Measurements from ENCODE around the gene UBE3D.
"Not testable (repeated sequence)": the region's sequence is repeated elsewhere in the genome, so short reads cannot be mapped to it uniquely, and the experiment has no call there.

UBE3D gene

GRCh38 chr6:82906951-82907350 is 158.7 kb downstream of the UBE3D start:
- DNase-seq: no peak

- no peak for DNase-seq
These were observed 159.2 kb downstream of the UBE3D start for GRCh38 chr6:82906489-82906888.

DNA sequence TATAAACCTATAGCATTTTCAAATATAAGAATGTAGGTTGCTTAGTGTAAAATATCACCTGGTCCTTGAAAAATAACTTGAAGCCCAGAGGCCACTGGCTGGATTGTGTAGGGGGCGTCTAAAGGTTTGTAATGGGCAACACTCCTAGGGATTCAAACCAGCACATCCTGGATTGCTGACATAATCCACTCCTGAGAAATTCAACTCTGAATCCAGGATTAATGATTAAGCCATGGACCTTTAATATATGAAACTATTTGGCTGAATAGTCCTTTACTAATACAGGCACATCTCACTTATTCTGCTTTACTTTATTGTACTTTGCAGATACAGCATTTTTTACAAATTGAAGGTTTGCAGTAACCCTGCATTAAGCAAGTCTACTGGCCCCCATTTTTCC is 160.8 kb downstream of the UBE3D start:
- DNase-seq: no peak

DNA sequence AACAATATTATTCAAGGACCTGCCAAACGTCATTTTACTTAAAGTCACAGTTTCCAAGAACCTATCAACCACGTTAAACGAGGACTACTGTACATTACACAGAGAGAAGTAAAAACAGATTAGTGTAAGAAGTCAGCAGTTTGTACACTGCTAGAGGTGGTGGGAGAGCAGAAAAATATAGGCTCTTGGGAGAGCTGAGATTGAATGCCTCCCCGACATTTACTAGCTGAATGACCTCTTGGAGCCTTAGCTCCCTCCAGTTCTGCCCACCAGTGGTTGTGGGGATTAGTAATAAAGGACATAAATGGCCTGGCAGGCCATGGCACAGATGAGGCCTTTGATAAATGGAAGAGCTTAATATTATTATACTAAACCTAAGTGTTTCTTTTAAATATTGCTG is 161.4 kb downstream of the UBE3D start:
- DNase-seq: no peak

DNA sequence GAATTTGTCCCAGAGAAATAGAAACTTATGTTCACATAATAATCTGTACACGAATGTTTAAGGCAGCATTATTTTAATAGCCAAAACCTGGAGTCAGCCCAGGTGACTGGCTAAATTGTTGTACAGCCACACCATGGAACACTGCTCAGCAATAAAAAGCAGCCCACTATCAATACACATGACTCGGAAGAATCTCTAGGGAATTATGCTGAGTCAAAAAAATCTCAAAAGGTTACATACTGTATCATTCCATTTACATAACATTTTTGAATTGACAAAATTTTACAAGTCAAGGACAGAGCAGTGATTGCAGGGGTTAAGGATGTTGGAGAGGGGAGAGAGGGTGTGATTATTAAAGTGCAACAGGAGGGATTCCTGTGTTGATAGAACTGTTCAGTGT is 163.4 kb downstream of the UBE3D start:
- no peak for DNase-seq

DNA sequence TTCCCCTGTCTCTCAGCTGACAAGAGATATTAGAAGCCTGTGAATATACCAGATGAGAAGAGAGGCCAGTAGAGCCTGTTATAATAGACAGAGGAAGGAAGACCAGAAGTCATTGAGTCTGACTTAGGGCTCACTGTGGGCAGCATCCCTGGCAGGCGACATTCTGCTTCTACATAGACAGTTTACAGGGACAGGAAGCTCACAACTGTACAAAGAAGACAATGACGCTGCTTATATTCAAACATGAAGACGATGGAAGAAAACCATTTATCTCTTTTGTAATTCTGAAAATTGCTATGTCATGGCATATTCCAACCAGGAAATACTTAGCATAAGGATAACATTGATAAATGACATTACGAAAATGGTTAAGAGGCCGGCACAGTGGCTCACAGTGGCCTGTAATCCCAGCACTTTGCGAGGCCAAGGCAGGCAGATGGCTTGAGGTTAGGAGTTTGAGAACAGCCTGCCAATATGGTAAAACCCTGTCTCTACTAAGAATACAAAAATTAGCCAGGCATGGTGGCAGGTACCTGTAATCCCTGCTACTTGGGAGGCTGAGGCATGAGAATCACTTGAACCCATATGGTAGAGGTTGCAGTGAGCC is 170.9 kb downstream of the UBE3D start:
- DNase-seq: no peak

- no peak for DNase-seq
These were observed 171.6 kb downstream of the UBE3D start for GRCh38 chr6:82893889-82894652.

DNA sequence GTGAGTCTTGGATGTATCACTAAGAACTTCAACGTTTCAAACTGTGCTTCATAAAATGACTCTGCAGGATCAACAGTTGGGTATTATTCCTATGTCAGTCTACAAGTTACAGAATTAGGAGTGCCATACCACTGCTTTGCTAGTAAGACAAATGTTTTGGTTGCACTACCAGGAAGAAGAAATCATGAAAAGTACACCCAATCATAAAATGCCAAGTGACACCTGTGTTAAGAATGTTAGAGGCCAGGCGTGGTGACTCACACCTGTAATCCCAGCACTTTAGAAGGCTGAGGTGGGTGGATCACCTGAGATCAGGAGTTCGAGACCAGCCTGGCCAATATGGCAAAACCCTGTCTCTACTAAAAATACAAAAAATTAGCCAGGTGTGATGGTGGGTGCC is 174.1 kb downstream of the UBE3D start:
- not testable (repeated sequence) for DNase-seq

DNA sequence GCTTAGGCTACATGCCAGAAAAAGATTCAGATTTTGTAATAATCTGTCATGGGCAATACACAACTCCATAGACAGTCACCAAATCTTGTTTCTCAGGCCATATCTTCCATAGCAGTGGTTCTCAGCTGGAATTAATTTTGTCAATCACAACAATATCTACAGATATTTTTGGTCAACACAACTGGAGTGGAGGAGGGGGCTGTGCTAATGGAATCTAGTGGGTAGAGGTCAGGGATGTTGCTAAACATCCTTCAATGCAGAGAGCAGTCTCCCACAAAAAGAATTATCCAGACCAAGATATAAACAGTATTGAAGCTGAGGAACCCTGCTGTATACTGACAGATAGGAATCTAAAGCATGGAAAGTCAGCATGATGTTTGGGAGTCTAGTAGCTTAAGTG is 174.6 kb downstream of the UBE3D start:
- DNase-seq: no peak

- no peak for DNase-seq
These were observed 175.4 kb downstream of the UBE3D start for GRCh38 chr6:82890240-82890639.

DNA sequence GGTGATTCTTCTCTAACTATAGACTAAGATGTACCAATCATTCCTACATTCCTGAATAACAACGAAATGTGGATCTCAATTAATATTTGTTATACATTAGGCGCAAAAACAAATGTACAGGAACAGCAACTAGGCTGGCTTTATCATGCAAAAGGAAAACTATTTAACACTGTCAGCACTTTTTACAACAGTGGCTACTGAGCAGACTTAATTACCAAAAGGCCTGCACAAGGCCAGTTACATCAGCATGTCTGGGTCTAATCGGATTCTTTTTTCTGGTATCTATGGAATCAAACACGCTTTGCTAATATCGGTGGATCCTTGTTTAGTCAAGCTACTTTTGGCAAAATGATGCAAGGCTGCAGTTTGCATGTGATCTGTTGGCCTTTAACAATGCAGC is 176.5 kb downstream of the UBE3D start:
- DNase-seq: no peak

GRCh38 chr6:82882363-82883023 is 183.1 kb downstream of the UBE3D start:
- no peak for DNase-seq

DNA sequence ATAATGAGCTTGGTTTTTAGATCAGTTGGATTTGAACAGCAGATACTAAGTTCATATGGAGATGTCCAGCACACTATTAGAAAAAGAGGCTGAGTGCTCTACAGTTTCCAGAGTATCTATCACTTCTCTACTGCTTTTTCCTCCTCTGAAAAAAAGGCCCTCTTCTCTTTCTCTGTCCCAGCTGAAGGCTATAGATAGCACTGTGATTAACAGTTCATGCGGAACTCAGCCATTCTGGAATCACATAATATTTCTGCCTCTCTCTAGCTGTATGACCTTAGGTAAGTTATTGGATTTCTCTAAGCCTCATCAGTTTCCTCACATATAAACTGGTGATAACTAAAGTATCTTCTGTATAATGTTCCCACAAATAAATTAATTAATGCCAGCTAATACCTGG is 184.1 kb downstream of the UBE3D start:
- DNase-seq: no peak

- no peak for DNase-seq
These were observed 186.8 kb downstream of the UBE3D start for GRCh38 chr6:82878812-82879211.

DNA sequence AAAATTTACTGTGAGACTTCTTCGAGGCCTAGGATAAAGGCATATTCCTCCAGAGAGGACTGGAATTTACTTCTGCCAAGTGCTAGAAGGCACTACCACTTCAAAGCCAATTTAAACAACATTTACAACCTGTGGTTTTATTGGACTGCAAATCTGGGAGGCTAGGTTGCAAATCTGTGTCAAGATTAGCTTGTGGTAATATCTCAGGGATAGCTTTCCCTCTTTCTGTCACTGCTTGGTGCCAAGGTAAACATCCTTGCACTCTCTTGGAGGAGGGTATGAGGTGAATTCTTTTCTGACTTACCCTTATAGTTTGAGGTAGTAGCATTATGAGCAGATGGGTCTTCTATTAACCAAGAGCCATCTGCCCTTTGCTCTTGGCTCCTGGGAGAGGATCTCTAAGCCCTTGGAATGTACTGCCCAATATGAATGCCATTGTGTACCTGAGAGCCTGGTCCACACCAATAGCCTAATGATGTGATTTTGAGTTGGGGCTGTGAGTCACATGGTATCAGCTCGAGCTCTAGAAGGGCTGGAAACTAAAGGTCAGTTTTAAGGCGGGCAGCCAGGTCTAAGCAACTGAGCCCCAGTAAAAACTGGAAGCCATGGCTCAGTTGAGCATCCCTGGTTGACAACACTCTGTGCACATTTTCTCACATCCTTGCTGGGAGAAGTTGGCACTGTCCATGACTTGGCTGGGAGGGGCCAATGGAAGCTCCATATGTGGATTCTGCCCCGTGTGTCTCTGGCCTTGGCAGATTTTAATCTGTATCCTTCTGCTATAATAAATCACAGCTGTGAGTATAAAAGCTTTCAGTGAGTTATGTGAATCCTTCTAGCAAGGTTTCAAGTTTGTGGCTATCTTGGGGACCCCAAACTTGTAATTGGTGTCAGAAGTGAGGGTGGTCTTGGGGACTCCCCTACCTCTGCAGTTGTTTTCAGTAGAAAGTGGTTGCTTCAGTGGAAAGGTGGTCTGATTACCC is 188.1 kb downstream of the UBE3D start:
- DNase-seq: no peak

DNA sequence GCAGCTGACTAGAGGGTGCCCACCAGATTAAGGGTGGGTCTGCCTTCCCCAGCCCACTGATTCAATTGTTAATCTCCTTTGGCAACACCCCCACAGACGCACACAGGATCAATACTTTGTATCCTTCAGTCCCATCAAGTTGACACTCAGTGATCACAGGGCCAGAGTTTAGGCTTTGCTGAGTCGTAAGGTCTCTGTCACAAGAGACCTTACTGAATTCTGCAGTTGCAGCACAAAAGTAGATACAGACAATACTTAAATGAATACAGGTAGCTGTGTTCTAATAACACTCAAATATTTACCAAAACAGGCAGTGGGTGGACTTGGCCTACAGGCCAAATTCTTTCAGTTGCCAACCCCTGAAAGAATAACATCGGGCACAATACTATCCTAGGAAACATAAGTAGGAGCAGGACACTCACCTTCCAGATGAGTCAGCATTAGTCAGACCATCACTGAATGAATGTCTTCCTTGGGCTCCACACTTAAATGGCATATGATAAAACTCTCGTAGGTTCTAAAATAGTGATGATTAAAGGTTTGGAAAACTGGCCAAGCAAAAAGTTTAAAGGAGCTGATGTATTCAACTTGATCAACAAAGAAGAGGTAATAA is 190.0 kb downstream of the UBE3D start:
- DNase-seq: no peak

DNA sequence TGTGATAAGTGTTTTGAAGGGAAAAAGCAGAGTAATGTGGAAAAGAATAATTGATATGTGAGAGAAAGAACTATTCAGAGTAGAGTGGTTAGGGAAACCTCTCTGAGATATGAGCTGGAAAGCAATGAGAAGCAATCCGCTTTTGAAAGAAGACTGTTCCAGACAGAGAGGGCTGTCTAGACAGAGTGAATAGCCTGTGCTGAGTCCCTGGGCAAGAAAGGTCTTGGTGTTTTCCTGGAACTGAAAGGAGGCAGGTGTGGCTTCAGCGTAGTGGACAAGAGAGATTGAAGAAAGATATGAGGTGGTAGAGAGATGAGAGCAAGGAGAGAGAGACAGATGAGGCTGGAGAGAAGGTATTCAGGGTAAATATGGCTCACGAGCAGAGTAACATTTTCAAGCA is 190.8 kb downstream of the UBE3D start:
- DNase-seq: no peak

- DNase-seq: no peak
These were observed 193.5 kb downstream of the UBE3D start for GRCh38 chr6:82872185-82872584.

GRCh38 chr6:82870582-82871172 is 195.0 kb downstream of the UBE3D start:
- no peak for DNase-seq

DNA sequence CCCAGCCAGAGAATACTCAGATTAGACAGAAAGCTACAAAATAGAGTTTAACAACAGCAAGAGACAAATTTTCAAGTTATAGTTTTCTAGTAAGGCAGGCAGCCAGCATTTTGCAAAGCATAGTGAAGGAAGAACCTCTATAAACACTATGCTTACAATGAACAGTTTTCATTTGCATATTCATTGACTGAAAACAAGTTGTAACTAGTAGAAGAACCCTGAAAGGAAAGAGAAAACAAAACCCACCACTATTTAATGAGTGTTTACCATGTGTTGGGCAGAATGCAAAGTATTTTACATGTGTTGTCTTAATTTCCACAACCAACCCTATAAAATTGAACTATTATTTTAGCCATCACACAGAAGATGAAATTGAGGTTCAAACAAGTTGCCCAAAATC is 196.1 kb downstream of the UBE3D start:
- DNase-seq: no peak

DNA sequence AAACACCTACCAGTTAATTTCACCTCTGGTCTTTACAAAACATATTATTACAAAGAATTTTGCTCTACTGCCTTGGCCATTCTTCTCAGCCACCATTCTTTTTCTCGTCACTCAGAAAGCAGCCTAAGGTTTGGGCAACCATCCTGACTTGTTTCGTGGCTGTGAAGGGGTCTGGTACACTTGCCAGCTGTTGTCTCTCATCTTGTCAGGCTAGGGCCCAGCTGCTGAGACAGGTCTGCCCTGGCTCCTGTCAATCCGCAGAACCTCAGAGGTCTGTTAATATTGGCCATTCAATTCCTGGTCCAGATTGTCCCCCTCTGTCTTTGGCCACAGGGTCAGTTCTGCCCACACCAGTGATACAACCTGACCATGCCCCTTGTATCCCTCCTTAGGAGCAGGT is 197.7 kb downstream of the UBE3D start:
- no peak for DNase-seq

GRCh38 chr6:82866446-82866845 is 199.2 kb downstream of the UBE3D start:
- no peak for DNase-seq
